SU-DHL-6 (cell line): ENCODE measurements around the gene PLXNB2.

Source experiments
- H2AFZ ChIP-seq: fragments of 200-600 bp; sonication (generic); 2 replicates; pipeline ENCODE4 v1.6.1; 2014; ENCODE audit warnings: low read depth, mild to moderate bottlenecking, moderate library complexity, mixed read lengths, antibody characterized with exemption, low read length; ENCODE audit not compliant: severe bottlenecking
- H3F3A ChIP-seq: fragments of 200-600 bp; shearing (Covaris generic); 2 replicates; pipeline ENCODE4 v1.6.0; 2016; ENCODE audit warnings: antibody characterized with exemption, mild to moderate bottlenecking; ENCODE audit not compliant: insufficient read depth
- H3K27ac ChIP-seq: fragments of 200-600 bp; sonication (generic); 2 replicates; pipeline ENCODE4 v1.5.1; 2016; ENCODE audit warnings: low read depth, mild to moderate bottlenecking, low read length, moderate library complexity, mixed read lengths
- H3K27me3 ChIP-seq: fragments of 200-600 bp; sonication (generic), shearing (Covaris generic); 2 replicates; pipeline ENCODE4 v1.6.0; 2014; ENCODE audit warnings: mild to moderate bottlenecking, low read length
- H3K36me3 ChIP-seq: fragments of 200-600 bp; sonication (generic); 2 replicates; pipeline ENCODE4 v1.6.1; 2014; ENCODE audit warnings: mild to moderate bottlenecking, low read length, mixed read lengths
- H3K4me2 ChIP-seq: fragments of 300-600, 200-600 bp; shearing (Covaris generic), sonication (generic); 2 replicates; pipeline ENCODE4 v1.6.0; 2014; ENCODE audit warnings: low read length, low read depth, mild to moderate bottlenecking; ENCODE audit not compliant: poor library complexity, severe bottlenecking
- H3K4me3 ChIP-seq: fragments of 200-600 bp; sonication (generic); 2 replicates; pipeline ENCODE4 v1.5.1; 2014; ENCODE audit warnings: antibody characterized with exemption, low read length, mild to moderate bottlenecking, mixed read lengths; ENCODE audit not compliant: insufficient read depth, poor library complexity, severe bottlenecking
- H3K79me2 ChIP-seq: fragments of 200-600 bp; sonication (generic); 2 replicates; pipeline ENCODE4 v1.6.1; 2014; ENCODE audit warnings: mild to moderate bottlenecking, low read length, moderate library complexity; ENCODE audit not compliant: insufficient read depth
- H3K9ac ChIP-seq: fragments of 200-600 bp; sonication (generic); 2 replicates; pipeline ENCODE4 v1.7.0; 2014; ENCODE audit warnings: mild to moderate bottlenecking, low read length
- H3K9me2 ChIP-seq: fragments of 200-600 bp; sonication (generic); replicated peaks from 2 replicates; pipeline ENCODE4 v1.6.1; 2014; ENCODE audit warnings: low read length; ENCODE audit not compliant: insufficient read depth
- H3K9me3 ChIP-seq: fragments of 200-600 bp; sonication (generic); 2 replicates; pipeline ENCODE4 v1.6.1; 2014; ENCODE audit warnings: low read length, mixed read lengths; ENCODE audit not compliant: insufficient read depth
- H4K20me1 ChIP-seq: fragments of 200-600 bp; sonication (generic); 2 replicates; pipeline ENCODE4 v1.6.1; 2014; ENCODE audit warnings: low read depth, mild to moderate bottlenecking, antibody characterized with exemption, low read length, moderate library complexity, mixed read lengths
- EZH2phosphoT487 ChIP-seq: fragments of 200-600 bp; sonication (generic), shearing (Covaris generic); conservative IDR thresholded peaks from 2 replicates; pipeline ENCODE4 v1.6.1; 2018; ENCODE audit warnings: mild to moderate bottlenecking, antibody characterized with exemption, low read length, moderate library complexity, mixed read lengths
- TF ChIP-seq, protein P1 (sequence below): fragments of 200-600 bp; sonication (generic); IDR thresholded peaks from one replicate; pipeline ENCODE4 v1.5.1; 2017; ENCODE audit warnings: antibody characterized with exemption, mild to moderate bottlenecking, low read length, moderate library complexity; ENCODE audit not compliant: insufficient read depth, poor library complexity, severe bottlenecking

PLXNB2 gene

DNA sequence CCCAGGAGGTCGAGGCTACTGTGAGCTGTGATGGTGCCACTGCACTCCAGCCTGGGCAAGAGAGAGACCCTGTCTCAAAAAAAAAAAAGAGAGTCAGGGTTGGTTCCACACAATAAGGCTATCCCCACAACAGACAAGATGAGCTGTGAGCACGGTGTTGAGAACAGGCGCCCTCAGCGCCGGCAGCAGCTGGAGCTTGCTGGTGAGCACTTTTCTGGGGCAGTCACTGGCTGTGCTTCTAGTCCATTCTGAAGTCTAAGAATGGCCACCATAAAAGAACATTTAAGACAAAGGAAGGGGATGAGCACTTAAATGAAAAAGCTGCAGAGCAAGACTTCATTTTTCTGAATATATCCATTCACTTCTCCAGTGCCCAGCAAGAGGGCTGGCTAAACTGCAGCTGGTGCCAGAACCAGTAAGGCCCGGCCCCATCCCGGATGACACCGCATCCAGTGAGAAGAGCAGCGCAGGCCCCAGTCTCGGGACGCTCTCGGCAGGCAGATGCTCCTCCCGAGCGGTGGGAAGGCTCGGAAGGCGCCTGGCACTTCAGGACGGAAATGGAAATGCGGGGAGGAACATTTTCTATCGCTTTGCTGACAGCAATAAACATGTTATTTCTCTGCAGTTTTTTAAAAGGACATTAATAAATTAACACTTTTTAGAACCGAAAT lies 74.8 kb downstream of the PLXNB2 start:
- H3K4me3 ChIP-seq: no peak overlapping the region
- no peaks in the 10 kb centered on the region for H3K9me2 ChIP-seq
- no peaks in the 10 kb centered on the region for H3F3A ChIP-seq
- no peak overlapping the region for H3K27ac ChIP-seq
- H3K9ac ChIP-seq: no peak overlapping the region
- H3K4me2 ChIP-seq: no peak overlapping the region
- TF ChIP-seq, protein P1, sequence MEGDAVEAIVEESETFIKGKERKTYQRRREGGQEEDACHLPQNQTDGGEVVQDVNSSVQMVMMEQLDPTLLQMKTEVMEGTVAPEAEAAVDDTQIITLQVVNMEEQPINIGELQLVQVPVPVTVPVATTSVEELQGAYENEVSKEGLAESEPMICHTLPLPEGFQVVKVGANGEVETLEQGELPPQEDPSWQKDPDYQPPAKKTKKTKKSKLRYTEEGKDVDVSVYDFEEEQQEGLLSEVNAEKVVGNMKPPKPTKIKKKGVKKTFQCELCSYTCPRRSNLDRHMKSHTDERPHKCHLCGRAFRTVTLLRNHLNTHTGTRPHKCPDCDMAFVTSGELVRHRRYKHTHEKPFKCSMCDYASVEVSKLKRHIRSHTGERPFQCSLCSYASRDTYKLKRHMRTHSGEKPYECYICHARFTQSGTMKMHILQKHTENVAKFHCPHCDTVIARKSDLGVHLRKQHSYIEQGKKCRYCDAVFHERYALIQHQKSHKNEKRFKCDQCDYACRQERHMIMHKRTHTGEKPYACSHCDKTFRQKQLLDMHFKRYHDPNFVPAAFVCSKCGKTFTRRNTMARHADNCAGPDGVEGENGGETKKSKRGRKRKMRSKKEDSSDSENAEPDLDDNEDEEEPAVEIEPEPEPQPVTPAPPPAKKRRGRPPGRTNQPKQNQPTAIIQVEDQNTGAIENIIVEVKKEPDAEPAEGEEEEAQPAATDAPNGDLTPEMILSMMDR: no peak
- TF ChIP-seq EZH2phosphoT487: no peak
- H2AFZ ChIP-seq: no peak overlapping the region
- H3K9me3 ChIP-seq: no peaks in the 10 kb centered on the region
- H3K36me3 ChIP-seq: no peaks in the 10 kb centered on the region
- no peaks in the 10 kb centered on the region; the same call in 1 of the 2 replicates for H4K20me1 ChIP-seq
- no peaks in the 10 kb centered on the region for H3K27me3 ChIP-seq
- H3K79me2 ChIP-seq: peaks cover 37% of the 10 kb centered on the region

DNA sequence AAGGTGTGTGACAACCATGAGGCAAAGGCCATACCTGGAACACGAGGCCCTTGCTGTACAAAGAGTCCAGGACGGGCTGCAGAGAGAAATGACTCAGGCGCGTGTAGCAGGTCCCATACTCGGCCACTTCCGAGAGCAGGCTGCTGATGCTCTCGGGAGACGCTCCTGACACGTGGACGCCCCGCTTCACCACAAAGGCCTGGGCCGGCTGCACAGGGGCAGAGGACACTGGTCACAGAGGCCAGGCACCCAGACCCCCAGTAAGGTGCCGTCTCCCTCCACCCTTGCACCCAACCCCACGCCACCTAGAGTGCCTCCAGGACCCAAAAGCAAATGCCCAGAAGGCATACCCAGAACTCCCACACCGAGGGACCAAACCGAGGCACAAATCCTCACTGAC lies 78.1 kb downstream of the PLXNB2 start:
- Histone ChIP-seq H4K20me1 (no peaks in the 10 kb centered on the region; the same call in 1 of the 2 replicates), H3K9me2 (no peaks in the 10 kb centered on the region), H3K36me3 (no peaks in the 10 kb centered on the region), H3K4me2 (no peak overlapping the region), H3K27me3 (no peaks in the 10 kb centered on the region), H2AFZ (no peak overlapping the region), H3K4me3 (no peak overlapping the region), H3K27ac (no peak overlapping the region), H3F3A (no peaks in the 10 kb centered on the region), H3K79me2 (peaks cover 12% of the 10 kb centered on the region), H3K9me3 (no peaks in the 10 kb centered on the region), H3K9ac (no peak overlapping the region)
- TF ChIP-seq, protein P1: no peak
- TF ChIP-seq EZH2phosphoT487: no peak

DNA sequence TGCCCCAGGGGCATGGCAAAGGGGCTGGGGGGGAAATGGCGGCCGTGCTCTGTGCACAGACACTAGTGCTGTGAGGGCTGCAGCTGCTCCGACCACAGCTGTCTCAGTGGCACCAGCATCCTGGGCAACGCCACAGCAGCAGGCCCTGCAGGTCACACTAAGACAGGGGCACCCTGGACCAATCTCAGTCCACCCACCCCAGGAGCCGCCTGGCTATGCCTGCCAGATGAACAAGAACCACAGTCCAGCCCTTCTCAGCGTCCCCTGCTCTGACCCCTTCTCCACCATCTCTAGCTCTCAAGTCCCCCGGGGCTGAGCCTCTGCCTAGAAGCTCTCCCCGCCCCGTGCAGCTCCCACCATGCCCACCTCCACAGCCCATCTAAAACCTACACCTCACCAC lies 79.1 kb downstream of the PLXNB2 start:
- Histone ChIP-seq H4K20me1 (no peaks in the 10 kb centered on the region; the same call in 1 of the 2 replicates), H3K4me3 (no peak overlapping the region), H3K79me2 (peaks cover 2% of the 10 kb centered on the region; the same call in 1 of the 2 replicates), H3K4me2 (no peak overlapping the region), H3K27me3 (no peaks in the 10 kb centered on the region), H3K27ac (no peak overlapping the region), H3F3A (no peaks in the 10 kb centered on the region), H3K36me3 (no peaks in the 10 kb centered on the region), H3K9ac (no peak overlapping the region), H3K9me3 (no peaks in the 10 kb centered on the region), H3K9me2 (no peaks in the 10 kb centered on the region), H2AFZ (no peak overlapping the region)
- TF ChIP-seq EZH2phosphoT487: no peak
- TF ChIP-seq, protein P1: no peak
